GM21447 (cell line): ENCODE results near the gene FAM83B.
"Not testable (repeated sequence)": the region's sequence is repeated elsewhere in the genome, so short reads cannot be mapped to it uniquely, and the experiment has no call there.

Experiments
- ATAC-seq: cut with Tn5 transposase; IDR thresholded peaks from one replicate; pipeline ENCODE4 v1.9.1; 2021; ENCODE audit not compliant: unreplicated experiment

The FAM83B gene

DNA sequence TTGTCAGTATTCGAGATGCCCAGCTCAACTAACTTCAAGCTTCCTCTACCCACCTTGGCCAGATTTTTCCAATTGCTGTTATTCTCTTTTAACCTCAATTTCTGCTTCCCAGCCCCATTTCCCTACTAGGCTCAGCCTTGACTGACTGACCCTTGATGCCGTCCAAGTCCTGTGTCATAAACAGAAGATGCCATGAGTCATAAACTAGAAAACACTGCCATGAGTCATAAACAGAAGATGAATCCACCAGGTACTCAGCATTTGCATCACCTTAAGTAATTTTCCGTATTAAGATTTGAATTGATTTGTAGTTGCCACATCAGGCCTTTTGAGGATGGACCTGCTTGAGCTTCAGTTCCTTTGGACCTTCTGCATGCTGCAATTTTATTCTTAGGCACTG, 123.8 kb downstream of the FAM83B start:
- ATAC-seq: no peak

- ATAC-seq: no peak
These were observed 125.3 kb downstream of the FAM83B start for GRCh38 chr6:54971825-54972224.

DNA sequence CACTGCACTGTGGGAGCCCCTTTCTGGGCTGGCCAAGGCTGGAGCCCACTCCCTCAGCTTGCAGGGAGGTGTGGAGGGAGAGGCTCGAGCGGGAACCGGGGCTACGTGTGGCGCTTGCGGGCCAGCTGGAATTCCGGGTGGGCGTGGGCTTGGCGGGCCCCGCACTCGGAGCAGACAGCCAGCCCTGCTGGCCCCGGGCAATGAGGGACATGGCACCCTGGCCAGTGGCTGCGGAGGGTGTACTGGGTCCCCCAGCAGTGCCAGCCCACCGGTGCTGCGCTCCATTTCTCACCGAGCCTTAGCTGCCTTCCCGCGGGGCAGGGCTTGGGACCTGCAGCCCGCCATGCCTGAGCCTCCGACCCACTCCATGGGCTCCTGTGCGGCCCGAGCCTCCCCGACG, 132.6 kb downstream of the FAM83B start:
- ATAC-seq: not testable (repeated sequence)

DNA sequence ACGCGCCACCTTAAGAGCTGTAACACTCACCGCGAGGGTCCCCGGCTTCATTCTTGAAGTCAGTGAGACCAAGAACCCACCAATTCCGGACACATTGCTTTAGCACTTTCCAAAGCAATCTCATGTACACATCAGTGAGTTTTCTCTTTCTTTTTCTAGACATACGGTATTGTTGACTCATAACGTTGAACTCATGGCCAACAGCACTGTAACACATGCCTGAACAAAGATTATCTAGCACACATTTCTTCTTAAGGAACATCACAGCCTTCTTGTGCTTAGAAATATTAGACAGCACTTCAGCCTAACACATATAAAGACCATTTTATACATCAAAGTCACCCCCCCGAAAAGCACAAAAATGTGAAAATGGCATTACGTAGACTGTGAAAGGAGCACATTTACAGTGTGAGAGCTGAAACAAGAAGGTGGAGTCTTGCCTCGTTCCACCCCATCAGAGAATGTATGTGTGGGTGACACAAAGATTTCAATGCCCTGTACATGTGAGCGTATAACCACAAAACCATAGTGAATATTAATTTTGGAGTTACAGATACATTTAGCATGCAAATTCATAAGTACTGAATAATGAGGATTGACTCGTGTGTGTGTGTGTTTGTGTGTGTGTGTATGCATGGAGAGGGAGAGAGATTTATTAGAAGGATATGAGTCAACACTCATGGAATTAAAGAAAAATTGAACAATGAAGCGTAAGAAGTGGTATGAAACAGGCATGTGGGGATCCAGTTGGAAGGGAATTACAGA, 134.1 kb downstream of the FAM83B start:
- ATAC-seq: no peak

DNA sequence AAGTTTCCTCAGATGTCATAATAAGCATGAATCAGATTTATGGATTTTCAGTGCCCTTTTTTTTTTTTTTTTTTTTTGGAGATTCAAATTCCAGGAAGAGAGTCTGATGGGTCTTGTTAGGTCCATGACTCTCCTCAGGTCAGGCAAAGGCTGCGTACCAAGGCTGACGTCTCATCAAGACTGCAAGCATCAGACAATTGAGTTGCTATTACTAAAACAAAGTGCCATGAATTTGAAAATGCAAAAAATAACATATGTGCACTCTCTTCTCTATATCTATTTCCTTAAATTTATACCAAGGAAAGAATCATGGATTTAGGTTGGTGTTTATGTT, 134.7 kb downstream of the FAM83B start:
- ATAC-seq: no peak

- ATAC-seq: no peak
These were observed 135.1 kb downstream of the FAM83B start for GRCh38 chr6:54981647-54982046.

DNA sequence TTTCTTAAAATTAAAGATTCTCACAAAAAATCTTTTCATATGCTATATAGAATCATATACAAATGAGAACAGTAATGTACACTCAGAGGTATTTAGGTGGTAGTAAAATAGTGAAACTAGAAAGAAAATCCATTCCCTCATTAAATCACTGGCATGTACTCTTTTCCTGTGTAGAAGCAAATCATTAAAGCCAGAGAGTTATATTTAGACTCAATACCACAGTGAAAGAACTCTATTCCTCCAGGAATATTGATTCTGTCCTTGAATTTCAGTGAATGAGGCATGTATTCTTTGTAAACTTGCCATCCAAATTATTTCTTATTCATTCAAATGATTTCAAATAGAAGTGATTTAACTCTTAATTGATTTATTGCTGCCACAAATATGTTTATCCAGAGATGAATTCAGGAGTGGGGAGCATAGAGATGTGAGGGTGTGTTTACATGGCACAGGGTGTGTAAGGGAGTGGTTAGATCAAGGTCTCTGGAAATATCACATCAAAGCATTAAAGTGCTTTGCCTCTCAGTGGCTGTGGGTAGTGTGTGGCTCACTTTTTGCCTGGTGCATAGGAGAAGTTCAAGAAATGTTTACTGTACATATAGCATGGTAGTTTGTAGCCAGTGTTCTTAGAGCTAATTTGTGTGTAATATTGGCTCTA, 141.2 kb downstream of the FAM83B start:
- no peak for ATAC-seq

- ATAC-seq: no peak
These were observed 142.0 kb downstream of the FAM83B start for GRCh38 chr6:54988576-54988975.

GRCh38 chr6:54990001-54990400, 143.4 kb downstream of the FAM83B start:
- no peak for ATAC-seq
